HL-60/S4 treated with phorbol 12-myristate 13-acetate at 8.2 ng/mL for 4 days and 3 days (cell line): ENCODE data around the gene SYT15.
"Not testable (repeated sequence)": the region's sequence is repeated elsewhere in the genome, so short reads cannot be mapped to it uniquely, and the experiment has no call there.

Experiments
- in situ Hi-C: fragments of 300-500 bp; cut with MboI; formaldehyde crosslinking; loops from 2 replicates; pipeline ENCODE4 v1.15.0; 2022; ENCODE audit warnings: low sequenced_read_pairs

Gene SYT15

DNA sequence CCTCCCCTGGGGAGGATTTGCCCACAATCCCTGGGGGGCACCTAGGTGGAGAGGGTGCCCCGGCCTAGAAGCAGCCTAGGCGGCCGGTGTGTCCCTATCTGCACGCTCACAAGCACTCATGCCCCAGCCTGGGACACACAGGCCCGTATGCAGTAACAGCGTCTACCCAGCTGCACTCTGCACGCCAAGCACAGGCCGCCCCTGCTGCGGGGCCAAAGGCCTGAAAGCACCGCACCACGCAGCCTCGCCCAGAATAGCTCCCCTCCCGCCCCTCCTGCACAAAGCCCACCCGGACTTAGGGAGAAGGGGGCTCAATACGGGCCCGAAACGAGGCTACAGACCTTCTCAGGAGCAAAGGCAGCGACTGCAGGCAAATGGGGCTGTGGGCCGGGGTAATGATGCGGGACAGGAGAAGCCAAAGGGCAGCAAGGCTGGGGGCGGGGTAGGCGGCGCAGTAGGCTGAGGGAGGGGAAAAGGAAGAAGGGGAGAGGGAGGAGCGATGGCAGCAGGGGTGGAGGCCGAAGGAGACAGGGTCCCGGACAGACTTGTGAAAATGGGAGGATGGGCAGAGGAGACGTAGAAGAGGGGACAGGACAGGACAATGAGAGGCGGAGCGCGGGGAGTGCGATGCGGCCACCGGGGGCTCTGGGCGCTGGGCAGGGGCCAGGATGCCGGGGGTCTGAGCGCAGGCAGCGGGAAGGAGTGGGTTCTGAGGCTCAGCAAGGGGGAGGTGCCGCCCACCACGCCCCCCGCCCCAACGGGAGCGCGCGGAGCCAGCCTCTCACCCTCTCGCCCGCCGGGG lies 23.0 kb upstream of the SYT15 start:
- in situ Hi-C loops: no loop called here

DNA sequence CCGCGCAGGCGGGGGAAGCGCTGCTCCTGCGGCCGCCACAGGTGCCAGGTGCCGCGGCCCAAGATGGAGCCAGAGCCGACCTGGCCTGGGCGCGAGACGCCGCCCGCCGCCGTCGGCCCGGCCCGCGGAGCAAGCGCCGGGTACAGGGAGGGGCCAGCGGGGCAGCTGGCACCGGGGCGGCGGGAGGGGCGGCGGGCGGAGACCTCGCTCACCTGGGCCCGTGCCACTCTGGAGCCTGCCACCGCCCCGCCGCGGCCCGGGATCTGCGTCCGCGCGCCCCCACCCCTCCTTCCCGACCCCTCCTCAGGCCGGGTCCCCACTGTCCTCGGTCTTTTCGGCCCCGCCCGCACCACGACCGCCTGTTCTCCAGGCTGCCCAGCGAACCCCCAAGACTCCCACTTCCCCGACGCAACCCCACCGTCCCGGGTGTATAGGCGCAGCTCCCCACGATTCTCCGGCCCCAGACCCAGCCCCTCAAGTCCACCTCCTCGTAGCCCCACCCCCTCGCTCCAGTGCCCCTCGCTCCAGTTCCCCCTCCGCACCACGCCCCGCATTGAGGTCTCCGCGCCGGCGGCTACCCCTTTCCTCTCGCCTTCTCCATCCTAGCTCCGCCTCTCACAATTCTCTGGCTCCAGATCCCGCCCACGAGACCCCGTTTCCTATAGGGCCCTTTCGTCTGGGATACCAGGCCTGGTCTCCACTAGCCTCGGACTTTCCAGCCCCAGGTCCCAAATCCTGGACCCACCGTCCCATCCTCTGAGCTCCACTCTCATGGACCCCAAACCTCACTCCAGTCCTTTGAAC lies 22.2 kb upstream of the SYT15 start, which contains the start of gene GPRIN2:
Gene GPRIN2 (minus strand): TSS at position 144 of the 804 bp plus-strand sequence. CDS start 5,922 bp downstream, outside the sequence.
- in situ Hi-C loops: no loop called here

DNA sequence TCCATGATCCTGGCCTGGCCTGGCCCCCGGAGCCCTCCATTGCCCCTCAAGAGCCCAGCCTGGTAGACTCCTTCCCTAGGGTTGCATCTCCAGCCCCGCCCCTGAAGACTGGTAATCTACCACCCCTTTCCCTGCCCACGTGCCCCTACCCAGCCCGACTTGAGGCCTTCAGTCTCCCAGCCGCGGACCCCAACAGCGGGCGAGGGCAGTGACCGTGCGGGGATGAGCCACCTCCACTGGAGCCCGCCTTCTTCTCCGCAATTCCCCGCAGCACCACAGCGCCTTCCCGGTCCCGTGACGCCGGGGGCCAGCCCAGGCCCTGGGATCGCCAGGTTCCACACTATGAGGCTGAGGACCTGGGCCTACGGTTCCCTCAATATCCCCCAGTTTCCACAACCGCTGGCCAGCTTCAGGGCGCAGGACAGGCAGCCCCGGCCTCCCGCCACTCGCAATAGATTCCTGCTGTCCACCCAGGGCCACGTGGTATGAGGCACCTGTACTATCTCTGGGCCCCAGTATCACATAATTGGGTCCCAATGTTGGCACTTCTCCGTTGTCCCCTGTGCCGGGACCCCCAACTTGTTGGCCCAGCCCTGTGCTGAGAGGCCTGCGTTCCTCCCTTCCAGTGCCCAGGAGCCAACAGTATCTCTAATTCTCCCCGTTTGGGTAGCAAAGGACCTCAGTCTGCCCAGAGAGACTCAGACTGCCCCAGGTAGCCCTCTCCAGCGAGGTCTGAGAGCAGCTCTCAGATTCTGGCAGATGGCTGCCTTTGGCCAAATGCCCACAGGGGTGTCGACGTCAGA lies 21.4 kb upstream of the SYT15 start:
- in situ Hi-C loops: no loop called here

DNA sequence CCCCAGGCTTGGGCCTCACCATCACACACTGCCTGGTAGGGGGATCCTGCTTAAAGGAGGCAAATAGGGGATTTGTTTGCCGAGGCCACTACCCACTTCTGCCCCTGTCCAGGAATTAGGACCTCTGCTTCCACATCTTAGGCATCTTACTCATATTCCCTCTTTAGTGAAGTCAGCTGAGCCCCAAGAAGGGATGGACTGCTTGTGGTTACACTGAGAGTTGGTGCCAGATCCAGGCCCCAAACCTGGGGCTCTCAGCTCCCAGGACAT lies 20.9 kb upstream of the SYT15 start:
- in situ Hi-C loops: no loop called here

DNA sequence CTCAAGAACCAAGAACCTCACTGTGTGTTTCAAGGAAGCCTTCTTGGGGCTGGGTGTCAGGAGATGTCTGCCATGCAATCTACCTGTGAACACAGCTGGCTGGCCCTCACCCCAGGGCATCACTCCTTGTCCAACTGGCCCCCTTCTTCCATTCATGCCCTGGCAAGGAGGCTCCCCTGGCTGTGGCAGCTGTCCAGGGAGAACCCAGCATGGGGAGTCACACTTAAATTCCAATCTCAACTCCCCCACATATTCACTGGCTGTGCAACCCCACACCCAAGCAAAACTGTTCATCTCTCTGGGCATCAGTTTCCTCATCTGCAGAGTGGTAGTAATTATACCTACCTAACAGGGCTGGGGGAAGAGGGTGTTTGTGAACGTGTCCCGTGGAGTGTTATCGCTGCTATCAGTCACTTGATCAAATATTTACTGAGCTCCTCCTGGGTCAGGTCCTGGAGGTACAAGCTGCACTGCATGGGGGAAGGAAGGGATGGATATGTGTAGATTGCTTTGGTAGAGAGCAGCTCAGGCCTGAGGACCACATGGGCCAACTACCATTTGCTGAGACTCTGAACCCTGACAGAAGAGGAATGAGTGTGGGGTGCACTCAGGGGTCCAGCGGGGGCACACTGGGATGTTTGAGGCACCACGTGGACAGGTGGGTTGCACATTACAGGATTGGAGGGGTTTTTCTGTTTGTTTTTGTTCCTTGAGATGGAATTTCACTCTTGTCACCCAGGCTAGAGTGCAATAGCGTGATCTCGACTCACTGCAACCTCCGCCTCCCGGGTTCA lies 20.3 kb upstream of the SYT15 start:
- in situ Hi-C loops: no loop called here

DNA sequence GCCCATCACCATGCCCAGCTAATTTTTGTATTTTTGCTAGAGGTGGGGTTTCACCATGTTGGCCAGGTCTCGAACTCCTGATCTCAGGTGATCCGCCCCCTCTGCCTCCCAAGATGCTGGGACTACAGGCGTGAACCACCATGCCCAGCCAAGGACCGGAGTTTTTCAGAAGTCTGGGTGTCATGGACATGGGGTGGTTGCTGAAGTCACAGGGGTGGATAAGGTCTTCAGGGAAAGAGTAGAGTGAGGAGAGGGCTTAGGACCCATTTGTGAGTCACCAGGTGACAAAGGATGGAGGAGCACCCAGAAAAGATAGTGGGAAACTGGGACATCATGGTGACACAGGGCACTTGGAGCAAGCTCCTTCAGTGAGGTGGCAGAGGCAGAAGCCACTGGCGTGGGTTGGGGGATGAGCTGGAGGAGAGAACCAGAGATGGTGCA lies 19.7 kb upstream of the SYT15 start:
- in situ Hi-C loops: no loop called here

DNA sequence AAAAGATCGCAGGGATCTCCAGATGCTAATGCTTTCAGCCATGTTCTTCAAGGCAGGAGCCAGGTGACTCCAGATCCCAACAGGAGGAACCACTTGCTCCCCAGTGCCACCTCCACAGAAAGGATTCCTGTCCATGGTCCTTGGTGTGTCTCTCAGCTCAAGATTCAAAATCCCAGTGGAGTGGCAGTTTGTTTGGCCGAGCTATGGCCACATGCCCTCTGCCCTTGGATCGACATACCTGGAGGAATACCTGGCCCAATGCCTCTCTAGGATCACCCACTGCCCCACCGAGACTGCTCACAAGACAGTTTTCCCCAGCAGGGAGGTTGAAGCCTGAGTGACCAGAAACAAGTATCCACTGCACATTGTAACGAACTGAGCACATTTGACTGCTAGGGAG lies 18.5 kb upstream of the SYT15 start:
- in situ Hi-C loops: no loop called here

DNA sequence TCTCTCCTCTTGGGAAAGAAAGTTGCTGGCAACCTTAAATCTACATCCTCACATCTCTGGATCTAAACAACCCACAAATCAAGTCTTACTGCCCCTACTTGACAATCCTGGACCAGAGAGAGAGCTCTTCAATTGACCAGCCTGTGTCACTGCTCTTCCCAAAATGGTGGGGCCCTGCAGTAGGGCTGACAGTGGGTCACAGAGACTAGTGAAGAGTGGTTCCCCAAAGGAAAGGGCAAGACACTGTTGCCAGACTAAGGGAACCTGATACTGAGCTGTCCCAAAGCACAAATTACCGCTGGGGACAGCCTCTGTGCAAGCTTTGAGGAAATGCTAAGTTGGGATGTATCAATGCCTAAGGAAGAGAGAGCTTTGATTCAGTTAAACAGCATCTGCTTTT lies 18.0 kb upstream of the SYT15 start:
- in situ Hi-C loops: no loop called here

DNA sequence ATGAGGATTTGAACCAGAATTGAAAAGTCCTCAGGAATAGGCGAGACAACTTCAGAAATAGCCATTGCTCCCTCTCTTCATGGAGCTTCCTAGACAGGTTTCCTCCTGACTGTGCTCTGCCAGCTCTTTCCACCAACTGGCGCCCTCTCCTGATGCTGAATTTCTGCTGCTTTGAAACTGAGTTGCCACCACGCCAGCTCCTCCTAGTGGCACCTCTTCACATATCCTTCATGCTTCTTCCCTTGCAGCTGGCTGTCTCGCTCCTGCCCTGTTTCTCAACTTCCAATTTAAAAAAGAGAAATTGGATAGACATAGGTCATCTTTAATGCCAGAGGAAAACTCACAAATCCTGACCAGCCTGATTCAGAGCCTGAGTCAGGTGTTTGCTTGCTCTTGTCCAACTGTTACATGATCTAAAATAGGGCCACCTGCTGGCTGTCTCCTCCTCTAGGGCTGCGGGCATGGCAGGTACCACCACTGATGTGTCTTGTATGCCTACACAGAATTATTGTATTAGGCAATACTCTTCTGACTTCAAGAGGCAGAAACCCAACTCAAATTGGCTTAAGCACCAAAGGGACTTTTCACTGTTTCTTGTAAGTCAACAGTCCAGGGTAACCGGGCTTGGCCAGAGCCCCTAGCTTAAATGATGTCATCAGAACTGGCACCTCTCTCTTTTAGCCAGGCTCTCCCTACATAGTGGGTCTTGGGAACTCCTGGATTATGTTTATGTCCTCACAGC lies 13.2 kb upstream of the SYT15 start:
- in situ Hi-C loops: not testable (repeated sequence)

DNA sequence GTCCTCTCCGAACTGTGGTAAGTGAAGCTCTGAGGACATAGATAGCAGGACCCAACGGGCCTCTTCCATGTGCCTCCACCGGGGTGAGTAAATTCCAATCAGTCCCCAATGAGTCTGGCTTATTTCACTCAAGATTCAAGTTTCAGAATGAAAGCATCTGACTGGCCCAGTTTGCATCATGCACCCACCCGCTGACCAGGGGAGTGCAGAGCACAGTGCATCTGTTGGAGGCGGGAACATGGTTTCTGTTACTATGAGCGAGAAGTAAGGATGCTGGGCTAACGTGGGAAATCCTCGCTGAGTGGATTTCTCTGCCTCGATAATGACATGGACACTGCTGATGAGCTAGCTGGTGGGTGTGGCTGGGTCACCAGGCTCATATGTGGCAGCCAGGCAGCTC lies 11.8 kb upstream of the SYT15 start:
- in situ Hi-C loops: not testable (repeated sequence)

DNA sequence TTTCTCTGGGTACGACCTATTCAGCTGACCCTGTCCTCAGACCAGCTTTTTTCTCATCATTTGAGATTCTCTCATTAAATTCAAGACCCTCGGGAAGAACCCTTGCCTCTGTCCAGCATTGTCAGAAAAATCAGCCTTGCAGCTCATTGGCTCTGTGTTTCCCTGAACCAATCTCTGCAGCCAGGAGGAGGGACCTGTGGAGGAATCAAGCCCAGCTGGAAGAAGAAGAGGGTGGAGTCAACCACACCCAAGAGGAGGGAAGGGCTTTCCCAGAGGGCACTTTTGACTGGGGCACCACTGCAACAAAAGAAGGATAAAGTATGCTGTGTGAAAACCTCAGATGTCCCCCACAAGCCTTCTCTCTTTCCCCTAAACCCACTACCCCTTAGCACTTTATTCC lies 8.3 kb upstream of the SYT15 start:
- in situ Hi-C loops: not testable (repeated sequence)

DNA sequence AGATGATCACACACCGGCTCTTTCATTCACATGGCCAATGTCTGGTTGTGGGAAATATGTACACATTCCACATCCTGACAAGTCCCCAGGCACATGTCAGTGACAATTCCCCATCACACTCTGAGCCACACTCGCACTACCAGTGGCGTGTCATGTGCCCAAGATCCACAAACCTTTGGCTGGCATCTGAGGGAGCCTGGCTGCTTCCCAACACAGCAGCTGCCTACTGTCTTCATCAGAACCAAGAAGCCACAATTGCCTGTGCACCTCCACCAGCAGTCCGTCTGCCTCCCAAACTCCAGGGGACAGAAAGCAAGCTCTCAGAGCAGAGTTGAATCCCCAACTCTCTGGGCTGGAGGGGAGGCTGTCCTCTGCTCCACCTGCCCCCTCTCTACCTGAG lies 6.2 kb upstream of the SYT15 start:
- in situ Hi-C loops: not testable (repeated sequence)

DNA sequence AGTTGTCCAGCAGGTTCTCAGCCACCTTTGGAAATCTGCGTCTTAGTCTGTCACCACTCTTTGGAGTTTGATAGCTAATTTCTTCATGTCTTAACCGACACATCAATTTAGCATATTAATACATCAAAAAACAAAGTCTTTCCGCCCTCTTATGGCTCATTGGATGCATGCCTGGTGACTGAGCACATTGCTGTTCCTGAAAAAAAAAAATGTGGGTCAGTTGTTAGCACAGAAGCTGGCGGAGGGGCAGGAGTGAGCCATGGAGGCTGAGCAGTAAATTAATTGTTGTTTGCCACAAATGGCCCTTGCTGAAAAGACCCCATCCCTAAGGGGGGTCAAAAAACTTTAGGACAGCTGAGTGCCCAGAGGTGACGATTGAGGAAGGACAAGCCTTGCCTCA lies 5.6 kb upstream of the SYT15 start:
- in situ Hi-C loops: not testable (repeated sequence)

DNA sequence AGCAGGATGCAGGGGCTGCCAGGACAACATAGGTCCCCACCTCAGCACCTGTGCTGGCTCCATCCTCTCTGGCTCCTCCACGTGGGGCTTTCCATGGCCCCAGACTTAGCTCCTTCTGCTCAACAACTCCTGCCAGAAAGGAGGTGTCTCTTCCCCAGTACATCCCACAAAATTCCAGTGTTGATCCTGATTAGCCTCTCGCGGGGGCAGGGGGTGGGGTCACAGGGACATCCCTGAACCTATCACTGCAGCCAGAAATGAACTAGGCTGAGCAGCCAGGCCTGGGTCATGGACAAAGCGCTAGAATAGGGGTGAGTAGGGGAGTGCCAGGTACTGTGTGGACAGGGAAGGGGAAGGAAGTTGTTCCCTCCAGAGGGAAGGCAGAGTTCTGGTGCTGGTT lies 5.0 kb upstream of the SYT15 start:
- in situ Hi-C loops: not testable (repeated sequence)

DNA sequence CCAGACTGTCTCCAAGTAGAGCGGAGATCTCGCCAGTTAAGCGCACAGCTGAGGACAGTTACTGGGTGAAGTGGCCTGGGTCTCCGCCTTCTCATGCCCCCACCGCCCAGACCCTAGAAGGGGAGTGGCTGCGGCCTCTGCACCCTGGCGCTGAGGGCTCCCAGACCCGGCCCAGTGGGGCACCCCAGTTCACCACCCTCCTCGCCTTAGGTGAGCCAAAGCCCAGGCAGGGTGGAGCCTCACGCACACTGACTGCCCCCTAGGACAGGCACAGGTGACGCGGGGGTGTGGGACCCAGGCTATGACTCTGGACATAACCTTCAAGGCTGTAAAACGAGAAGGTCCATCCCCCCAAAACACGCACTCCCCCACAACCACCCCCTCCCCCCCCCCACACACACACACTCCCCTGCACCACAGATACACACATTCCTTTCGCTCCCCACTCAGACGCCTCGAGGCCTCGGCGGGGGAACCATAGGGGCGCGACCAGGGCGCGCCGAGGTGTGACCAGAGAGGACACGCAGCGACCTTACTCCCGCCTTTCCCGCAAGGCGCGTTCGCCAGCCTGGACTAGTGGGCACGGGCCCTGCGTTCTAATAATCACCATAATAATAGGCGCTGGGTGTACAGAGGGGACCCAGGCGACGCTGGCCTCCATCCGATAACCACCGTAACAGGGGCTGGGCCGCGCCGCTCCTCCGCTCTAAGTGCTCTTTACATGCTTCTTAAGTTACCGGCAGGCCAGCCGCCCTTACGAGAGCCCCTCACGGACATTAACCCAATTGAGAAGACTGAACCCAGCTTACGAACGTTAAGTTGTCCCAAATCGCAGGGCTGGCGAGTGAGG lies 1.1 kb upstream of the SYT15 start:
- in situ Hi-C loops: not testable (repeated sequence)

DNA sequence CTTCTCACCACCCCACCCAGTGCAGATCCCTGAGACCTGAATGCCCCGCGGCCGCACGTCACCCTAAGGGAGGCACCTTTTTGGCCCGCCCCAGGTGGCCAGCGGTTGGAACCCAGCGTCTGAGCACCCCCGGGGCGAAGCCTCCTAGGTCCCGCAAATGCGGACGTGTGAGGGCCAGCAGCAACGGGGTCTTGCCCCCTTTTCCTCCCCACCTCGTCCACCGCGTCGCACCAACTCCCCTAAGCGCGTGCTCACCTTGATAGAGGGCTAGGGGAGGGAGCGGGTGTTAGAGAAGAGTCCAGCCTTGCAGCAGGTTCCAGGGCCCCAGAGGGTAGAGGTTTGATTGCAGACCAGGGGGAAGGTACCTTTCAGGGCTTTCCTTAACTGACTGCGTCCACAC lies 450 bp downstream of the SYT15 start:
- in situ Hi-C loops: not testable (repeated sequence)

DNA sequence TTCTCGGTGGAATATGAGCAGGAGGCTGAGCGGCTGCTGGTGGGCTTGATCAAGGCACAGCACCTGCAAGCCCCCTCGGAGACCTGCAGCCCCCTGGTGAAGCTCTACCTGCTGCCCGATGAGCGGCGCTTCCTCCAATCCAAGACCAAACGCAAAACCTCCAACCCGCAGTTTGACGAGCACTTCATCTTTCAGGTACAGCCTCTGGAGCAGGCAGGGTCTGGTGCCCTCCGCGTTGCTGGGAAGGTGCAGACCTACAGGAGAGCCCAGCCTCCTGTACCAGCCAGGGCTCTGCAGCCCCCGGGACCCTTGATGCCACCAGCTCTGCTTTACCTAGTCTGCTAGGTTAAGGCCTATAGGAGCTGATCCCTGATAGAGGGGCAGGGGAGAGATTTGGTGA lies 3.1 kb downstream of the SYT15 start:
- in situ Hi-C loops: not testable (repeated sequence)

DNA sequence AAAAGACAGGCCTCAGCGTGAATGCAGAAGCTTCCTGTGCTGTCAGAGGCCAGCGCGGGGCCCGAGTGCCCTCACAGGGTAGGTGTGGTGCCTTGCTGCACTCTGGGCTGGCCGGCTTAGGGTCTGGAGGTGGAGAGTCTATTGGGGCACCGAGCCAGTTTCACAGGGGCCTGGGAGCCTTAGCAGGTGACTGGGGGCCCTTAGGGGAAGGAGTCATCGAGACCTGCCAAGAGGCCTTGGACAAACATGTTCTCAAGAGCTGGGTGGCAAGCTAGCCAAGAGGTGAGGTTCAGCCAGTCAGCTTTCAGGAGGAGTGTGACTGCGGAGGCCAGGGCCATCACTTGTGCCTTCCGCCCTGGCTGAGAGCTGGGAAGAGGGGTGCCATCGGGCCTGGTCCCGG lies 3.6 kb downstream of the SYT15 start:
- in situ Hi-C loops: not testable (repeated sequence)

DNA sequence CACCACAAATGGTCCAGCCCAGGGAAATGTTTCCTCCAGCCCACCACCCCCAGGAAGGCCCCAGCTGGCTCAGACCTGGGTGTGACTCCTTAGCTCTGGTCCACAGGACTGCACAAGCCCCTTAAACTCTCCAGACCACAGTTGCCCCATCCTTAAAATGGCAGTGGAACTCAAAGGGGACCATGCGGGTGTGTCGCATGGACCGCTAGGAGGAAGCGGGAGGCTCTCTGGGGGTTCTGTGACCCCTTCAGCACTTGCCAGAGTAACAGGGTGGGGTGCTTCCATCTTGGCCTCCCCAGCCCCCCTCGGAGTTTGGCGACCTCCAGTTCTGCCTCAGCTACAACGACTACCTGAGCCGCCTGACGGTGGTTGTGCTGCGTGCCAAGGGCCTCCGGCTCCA lies 5.3 kb downstream of the SYT15 start:
- in situ Hi-C loops: not testable (repeated sequence)
